GM12801 (cell line): ENCODE measurements around the gene APOA1.

ENCODE experiments used
- TF ChIP-seq, protein P1 (sequence below): IDR thresholded peaks from one replicate; pipeline ENCODE4 v1.5.1; 2011; ENCODE audit warnings: control low read depth; ENCODE audit not compliant: insufficient read length; ENCODE audit errors: extremely low read depth

The APOA1 gene

DNA sequence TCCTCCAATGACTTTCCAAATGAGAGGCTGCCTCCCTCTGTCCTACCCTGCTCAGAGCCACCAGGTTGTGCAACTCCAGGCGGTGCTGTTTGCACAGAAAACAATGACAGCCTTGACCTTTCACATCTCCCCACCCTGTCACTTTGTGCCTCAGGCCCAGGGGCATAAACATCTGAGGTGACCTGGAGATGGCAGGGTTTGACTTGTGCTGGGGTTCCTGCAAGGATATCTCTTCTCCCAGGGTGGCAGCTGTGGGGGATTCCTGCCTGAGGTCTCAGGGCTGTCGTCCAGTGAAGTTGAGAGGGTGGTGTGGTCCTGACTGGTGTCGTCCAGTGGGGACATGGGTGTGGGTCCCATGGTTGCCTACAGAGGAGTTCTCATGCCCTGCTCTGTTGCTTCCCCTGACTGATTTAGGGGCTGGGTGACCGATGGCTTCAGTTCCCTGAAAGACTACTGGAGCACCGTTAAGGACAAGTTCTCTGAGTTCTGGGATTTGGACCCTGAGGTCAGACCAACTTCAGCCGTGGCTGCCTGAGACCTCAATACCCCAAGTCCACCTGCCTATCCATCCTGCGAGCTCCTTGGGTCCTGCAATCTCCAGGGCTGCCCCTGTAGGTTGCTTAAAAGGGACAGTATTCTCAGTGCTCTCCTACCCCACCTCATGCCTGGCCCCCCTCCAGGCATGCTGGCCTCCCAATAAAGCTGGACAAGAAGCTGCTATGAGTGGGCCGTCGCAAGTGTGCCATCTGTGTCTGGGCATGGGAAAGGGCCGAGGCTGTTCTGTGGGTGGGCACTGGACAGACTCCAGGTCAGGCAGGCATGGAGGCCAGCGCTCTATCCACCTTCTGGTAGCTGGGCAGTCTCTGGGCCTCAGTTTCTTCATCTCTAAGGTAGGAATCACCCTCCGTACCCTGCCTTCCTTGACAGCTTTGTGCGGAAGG is 4.8 kb downstream of the APOA1 start:
- TF ChIP-seq, protein P1, sequence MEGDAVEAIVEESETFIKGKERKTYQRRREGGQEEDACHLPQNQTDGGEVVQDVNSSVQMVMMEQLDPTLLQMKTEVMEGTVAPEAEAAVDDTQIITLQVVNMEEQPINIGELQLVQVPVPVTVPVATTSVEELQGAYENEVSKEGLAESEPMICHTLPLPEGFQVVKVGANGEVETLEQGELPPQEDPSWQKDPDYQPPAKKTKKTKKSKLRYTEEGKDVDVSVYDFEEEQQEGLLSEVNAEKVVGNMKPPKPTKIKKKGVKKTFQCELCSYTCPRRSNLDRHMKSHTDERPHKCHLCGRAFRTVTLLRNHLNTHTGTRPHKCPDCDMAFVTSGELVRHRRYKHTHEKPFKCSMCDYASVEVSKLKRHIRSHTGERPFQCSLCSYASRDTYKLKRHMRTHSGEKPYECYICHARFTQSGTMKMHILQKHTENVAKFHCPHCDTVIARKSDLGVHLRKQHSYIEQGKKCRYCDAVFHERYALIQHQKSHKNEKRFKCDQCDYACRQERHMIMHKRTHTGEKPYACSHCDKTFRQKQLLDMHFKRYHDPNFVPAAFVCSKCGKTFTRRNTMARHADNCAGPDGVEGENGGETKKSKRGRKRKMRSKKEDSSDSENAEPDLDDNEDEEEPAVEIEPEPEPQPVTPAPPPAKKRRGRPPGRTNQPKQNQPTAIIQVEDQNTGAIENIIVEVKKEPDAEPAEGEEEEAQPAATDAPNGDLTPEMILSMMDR, result no peak

DNA sequence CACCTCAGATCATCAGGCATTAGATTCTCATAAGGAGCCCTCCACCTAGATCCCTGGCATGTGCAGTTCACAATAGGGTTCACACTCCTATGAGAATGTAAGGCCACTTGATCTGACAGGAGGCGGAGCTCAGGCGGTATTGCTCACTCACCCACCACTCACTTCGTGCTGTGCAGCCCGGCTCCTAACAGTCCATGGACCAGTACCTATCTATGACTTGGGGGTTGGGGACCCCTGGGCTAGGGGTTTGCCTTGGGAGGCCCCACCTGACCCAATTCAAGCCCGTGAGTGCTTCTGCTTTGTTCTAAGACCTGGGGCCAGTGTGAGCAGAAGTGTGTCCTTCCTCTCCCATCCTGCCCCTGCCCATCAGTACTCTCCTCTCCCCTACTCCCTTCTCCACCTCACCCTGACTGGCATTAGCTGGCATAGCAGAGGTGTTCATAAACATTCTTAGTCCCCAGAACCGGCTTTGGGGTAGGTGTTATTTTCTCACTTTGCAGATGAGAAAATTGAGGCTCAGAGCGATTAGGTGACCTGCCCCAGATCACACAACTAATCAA is 5.6 kb downstream of the APOA1 start:
- TF ChIP-seq, protein P1, result no peak

DNA sequence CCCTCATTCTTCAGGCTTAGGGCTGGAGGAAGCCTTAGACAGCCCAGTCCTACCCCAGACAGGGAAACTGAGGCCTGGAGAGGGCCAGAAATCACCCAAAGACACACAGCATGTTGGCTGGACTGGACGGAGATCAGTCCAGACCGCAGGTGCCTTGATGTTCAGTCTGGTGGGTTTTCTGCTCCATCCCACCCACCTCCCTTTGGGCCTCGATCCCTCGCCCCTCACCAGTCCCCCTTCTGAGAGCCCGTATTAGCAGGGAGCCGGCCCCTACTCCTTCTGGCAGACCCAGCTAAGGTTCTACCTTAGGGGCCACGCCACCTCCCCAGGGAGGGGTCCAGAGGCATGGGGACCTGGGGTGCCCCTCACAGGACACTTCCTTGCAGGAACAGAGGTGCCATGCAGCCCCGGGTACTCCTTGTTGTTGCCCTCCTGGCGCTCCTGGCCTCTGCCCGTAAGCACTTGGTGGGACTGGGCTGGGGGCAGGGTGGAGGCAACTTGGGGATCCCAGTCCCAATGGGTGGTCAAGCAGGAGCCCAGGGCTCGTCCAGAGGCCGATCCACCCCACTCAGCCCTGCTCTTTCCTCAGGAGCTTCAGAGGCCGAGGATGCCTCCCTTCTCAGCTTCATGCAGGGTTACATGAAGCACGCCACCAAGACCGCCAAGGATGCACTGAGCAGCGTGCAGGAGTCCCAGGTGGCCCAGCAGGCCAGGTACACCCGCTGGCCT is 7.1 kb downstream of the APOA1 start:
- TF ChIP-seq, protein P1, result no peak

DNA sequence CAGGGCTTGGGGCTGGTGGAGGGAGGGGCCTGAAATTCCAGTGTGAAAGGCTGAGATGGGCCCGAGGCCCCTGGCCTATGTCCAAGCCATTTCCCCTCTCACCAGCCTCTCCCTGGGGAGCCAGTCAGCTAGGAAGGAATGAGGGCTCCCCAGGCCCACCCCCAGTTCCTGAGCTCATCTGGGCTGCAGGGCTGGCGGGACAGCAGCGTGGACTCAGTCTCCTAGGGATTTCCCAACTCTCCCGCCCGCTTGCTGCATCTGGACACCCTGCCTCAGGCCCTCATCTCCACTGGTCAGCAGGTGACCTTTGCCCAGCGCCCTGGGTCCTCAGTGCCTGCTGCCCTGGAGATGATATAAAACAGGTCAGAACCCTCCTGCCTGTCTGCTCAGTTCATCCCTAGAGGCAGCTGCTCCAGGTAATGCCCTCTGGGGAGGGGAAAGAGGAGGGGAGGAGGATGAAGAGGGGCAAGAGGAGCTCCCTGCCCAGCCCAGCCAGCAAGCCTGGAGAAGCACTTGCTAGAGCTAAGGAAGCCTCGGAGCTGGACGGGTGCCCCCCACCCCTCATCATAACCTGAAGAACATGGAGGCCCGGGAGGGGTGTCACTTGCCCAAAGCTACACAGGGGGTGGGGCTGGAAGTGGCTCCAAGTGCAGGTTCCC is 7.8 kb downstream of the APOA1 start, which contains the start of gene APOC3:
Gene APOC3, plus strand, starts transcription at position 383 of the 659 bp plus-strand sequence. CDS start 676 bp downstream, outside the sequence.
- TF ChIP-seq, protein P1, result no peak

DNA sequence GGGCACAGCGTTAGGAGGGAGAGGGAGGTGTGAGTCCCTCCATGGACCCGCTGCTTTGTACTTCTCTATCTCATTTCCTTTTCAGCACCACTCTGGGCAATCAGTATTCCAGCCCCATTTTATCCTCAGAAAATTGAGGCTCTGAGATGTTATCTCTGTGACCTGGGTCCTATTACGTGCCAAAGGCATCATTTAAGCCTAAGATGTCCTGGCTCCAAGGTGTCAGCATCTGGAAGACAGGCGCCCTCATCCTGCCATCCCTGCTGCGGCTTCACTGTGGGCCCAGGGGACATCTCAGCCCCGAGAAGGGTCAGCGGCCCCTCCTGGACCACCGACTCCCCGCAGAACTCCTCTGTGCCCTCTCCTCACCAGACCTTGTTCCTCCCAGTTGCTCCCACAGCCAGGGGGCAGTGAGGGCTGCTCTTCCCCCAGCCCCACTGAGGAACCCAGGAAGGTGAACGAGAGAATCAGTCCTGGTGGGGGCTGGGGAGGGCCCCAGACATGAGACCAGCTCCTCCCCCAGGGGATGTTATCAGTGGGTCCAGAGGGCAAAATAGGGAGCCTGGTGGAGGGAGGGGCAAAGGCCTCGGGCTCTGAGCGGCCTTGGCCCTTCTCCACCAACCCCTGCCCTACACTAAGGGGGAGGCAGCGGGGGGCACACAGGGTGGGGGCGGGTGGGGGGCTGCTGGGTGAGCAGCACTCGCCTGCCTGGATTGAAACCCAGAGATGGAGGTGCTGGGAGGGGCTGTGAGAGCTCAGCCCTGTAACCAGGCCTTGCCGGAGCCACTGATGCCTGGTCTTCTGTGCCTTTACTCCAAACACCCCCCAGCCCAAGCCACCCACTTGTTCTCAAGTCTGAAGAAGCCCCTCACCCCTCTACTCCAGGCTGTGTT is 8.5 kb downstream of the APOA1 start:
- TF ChIP-seq, protein P1, result no peak

DNA sequence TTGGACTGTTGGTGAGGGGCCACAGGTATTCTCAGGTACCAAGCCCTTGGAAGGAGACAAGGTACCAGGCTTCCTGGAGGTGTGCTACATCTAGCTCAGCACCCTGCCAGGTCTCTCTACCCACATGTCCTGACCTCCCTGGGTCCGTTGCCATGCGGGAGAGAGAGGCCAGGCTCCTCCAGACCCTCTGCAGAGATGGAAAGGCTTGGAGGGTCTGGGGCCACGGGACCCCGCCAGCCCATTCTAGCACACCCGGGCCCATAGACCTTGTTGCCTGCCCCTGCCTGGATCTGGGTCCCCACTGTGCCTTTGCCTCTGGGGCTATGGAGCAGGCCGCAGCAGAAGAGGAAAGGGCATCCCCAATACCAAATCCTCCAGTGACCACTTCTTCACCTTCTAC is 10.0 kb downstream of the APOA1 start:
- TF ChIP-seq, protein P1, result no peak
